Forelimb muscle (tissue), 1 donor: ENCODE data around the gene CASTOR2. TPM values are rescaled to one million over a fixed set of nuclear protein-coding genes. Genes with fewer than 3 reads are reported as not detected.
"Not testable (repeated sequence)": the region's sequence is repeated elsewhere in the genome, so short reads cannot be mapped to it uniquely, and the experiment has no call there.

Source experiments
- DNase-seq: peaks from one replicate; pipeline ENCODE4 v3.0.0-alpha.2; 2013; ENCODE audit warnings: low read depth
- polyA plus RNA-seq: library from polyadenylated mRNA; unstranded; fragments of 120-200 nt; gene quantifications from one replicate; pipeline ENCODE4 v1.2.1, GENCODE V29; 2013; ENCODE audit not compliant: insufficient read length

Gene CASTOR2
- polyA plus RNA-seq, result 15.9 TPM

- DNase-seq, result not testable (repeated sequence)
These were observed at the start of gene CASTOR2 for GRCh38 chr7:74964511-74965119. TSS of gene CASTOR2 (plus strand) at chr7:74964705. CDS start at chr7:74964986, 281 bp downstream.

- not testable (repeated sequence) for DNase-seq
These were observed 42.1 kb upstream of the CASTOR2 start for GRCh38 chr7:74922321-74922890.

- not testable (repeated sequence) for DNase-seq
These were observed 40.9 kb upstream of the CASTOR2 start for GRCh38 chr7:74923644-74924043.

- DNase-seq, result not testable (repeated sequence)
These were observed 37.5 kb upstream of the CASTOR2 start for GRCh38 chr7:74926968-74927367.

- DNase-seq, result not testable (repeated sequence)
These were observed 32.8 kb upstream of the CASTOR2 start for GRCh38 chr7:74931563-74932328.

- not testable (repeated sequence) for DNase-seq
These were observed 25.1 kb upstream of the CASTOR2 start for GRCh38 chr7:74939429-74939828.

- DNase-seq, result not testable (repeated sequence)
These were observed 23.0 kb upstream of the CASTOR2 start for GRCh38 chr7:74941302-74942069.

- not testable (repeated sequence) for DNase-seq
These were observed 20.6 kb upstream of the CASTOR2 start for GRCh38 chr7:74943923-74944322.

- not testable (repeated sequence) for DNase-seq
These were observed 16.8 kb upstream of the CASTOR2 start for GRCh38 chr7:74947741-74948140.

- not testable (repeated sequence) for DNase-seq
These were observed 10.7 kb upstream of the CASTOR2 start for GRCh38 chr7:74953774-74954173.

- DNase-seq, result not testable (repeated sequence)
These were observed 6.2 kb upstream of the CASTOR2 start for GRCh38 chr7:74958328-74958727.

- DNase-seq, result not testable (repeated sequence)
These were observed 598 bp upstream of the CASTOR2 start for GRCh38 chr7:74963704-74964510.

GRCh38 chr7:74966208-74966854 is 1.8 kb downstream of the CASTOR2 start:
- not testable (repeated sequence) for DNase-seq

GRCh38 chr7:74966909-74967308 is 2.4 kb downstream of the CASTOR2 start:
- DNase-seq, result not testable (repeated sequence)

- DNase-seq, result not testable (repeated sequence)
These were observed 6.9 kb downstream of the CASTOR2 start for GRCh38 chr7:74971431-74971830.

- DNase-seq, result not testable (repeated sequence)
These were observed 7.9 kb downstream of the CASTOR2 start for GRCh38 chr7:74972377-74972776.

- DNase-seq, result not testable (repeated sequence)
These were observed 11.5 kb downstream of the CASTOR2 start for GRCh38 chr7:74975959-74976358.

GRCh38 chr7:74977523-74977922 is 13.0 kb downstream of the CASTOR2 start:
- not testable (repeated sequence) for DNase-seq

- DNase-seq, result not testable (repeated sequence)
These were observed 23.9 kb downstream of the CASTOR2 start for GRCh38 chr7:74988436-74988835.

GRCh38 chr7:74993121-74993520 is 28.6 kb downstream of the CASTOR2 start:
- no peak for DNase-seq
